ENCODE measurements around the gene PLGLB2. TPM values are rescaled to one million over a fixed set of nuclear protein-coding genes. Genes with fewer than 3 reads are reported as not detected.
"Not testable (repeated sequence)": the region's sequence is repeated elsewhere in the genome, so short reads cannot be mapped to it uniquely, and the experiment has no call there.

PLGLB2 gene
- total RNA-seq (1 to 10 TPM; 1.3 to 1.7 TPM), polyA plus RNA-seq (ENCODE audit: insufficient read depth, low read depth, low replicate concordance) (not detected)
- long read RNA-seq, donor 1 = 0 reads
- long read RNA-seq, donor 2 = 0 reads

GRCh38 chr2:87747791-87748190 lies at the start of gene PLGLB2:
TSS of gene PLGLB2 (plus strand) at chr2:87748087. CDS start at chr2:87748154, 67 bp downstream.
- H3K4me1 ChIP-seq; intact Hi-C loops (cut with DNase I; ENCODE audit: low total_unique reads); H3K27me3 ChIP-seq; H3K4me3 ChIP-seq; H3K9me3 ChIP-seq; DNase-seq; H3K27ac ChIP-seq; H3K36me3 ChIP-seq (ENCODE audit: low read depth, missing control alignments): not testable (repeated sequence)
- 86% methylated on average over 1 of the region's 3 CpGs; no CpG with 5 or more reads in 1 of the 2 donors for WGBS, 2 donors

GRCh38 chr2:87704572-87705323 lies 43.1 kb upstream of the PLGLB2 start:
- H3K36me3 ChIP-seq (ENCODE audit: low read depth, missing control alignments); H3K4me1 ChIP-seq; DNase-seq; H3K27ac ChIP-seq; H3K9me3 ChIP-seq; H3K4me3 ChIP-seq; intact Hi-C loops (cut with DNase I; ENCODE audit: low total_unique reads); H3K27me3 ChIP-seq: not testable (repeated sequence)
- 76 to 96% methylated on average over 2 of the region's 4 CpGs for WGBS, 2 donors

- DNase-seq; H3K36me3 ChIP-seq (ENCODE audit: low read depth, missing control alignments); H3K4me3 ChIP-seq; H3K9me3 ChIP-seq; H3K27ac ChIP-seq; intact Hi-C loops (cut with DNase I; ENCODE audit: low total_unique reads); H3K27me3 ChIP-seq; H3K4me1 ChIP-seq: not testable (repeated sequence)
- 75 to 90% methylated on average over 2 of the region's 2 CpGs for WGBS, 2 donors
These were observed 39.5 kb upstream of the PLGLB2 start for GRCh38 chr2:87708368-87708767.

DNA sequence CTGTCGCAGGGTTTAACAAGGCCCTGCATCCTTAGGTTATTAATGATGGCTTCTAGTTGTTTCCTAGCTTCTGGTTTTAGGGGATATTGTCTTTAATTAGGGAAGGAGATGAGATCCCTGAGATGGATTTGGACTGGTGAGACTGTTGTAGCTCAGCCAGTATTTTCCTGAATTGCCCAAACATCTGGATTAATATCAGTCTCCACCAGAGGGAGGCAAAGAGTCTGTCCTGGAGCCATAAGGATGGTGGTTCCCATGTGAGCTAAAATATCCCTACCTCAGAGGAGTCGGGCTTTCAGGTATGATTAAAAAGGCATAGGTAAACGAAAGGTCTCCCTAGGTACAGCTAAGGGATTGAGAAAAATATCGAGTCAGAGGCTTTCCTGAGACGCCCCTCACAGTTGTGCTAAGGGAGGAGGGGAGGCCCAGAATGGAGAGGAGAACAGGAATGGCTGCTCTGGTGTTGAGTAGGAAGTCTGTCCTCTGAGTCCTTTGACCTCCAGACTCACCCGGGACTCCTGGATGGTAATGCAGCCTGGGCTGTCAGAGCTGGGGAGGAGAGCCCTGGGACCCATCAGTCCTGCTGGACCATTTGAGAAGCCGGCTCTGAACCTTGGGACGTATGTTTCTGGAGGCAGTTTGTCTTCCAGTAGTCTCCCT lies 19.8 kb upstream of the PLGLB2 start:
- WGBS, 2 donors = no CpG with 5 or more reads among the region's 8 CpGs
- H3K4me3 ChIP-seq; H3K4me1 ChIP-seq; H3K27ac ChIP-seq; intact Hi-C loops (cut with DNase I; ENCODE audit: low total_unique reads); H3K27me3 ChIP-seq; H3K36me3 ChIP-seq (ENCODE audit: low read depth, missing control alignments); H3K9me3 ChIP-seq; DNase-seq: not testable (repeated sequence)

DNA sequence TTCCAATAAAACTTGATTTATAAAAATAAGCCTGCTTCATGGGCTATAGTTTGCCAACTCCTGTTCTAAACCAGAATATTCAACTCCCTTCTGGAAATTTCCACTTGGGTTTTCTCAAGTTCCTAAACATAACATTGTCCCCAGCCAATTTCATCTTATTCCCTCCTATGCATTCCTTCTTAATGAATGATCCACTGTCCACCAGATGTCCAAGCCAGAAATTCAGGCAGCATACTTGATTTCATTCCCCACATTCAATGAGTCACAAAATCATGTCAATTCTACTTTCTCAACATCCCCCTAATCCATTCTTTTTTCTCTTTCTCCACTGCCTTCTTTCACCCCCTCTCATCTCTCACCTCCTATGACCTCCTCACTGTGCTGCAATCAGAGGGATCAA lies 7.0 kb upstream of the PLGLB2 start:
- intact Hi-C loops (cut with DNase I; ENCODE audit: low total_unique reads); H3K4me1 ChIP-seq; DNase-seq; H3K4me3 ChIP-seq; H3K27me3 ChIP-seq; H3K9me3 ChIP-seq; H3K27ac ChIP-seq; H3K36me3 ChIP-seq (ENCODE audit: low read depth, missing control alignments): not testable (repeated sequence)

DNA sequence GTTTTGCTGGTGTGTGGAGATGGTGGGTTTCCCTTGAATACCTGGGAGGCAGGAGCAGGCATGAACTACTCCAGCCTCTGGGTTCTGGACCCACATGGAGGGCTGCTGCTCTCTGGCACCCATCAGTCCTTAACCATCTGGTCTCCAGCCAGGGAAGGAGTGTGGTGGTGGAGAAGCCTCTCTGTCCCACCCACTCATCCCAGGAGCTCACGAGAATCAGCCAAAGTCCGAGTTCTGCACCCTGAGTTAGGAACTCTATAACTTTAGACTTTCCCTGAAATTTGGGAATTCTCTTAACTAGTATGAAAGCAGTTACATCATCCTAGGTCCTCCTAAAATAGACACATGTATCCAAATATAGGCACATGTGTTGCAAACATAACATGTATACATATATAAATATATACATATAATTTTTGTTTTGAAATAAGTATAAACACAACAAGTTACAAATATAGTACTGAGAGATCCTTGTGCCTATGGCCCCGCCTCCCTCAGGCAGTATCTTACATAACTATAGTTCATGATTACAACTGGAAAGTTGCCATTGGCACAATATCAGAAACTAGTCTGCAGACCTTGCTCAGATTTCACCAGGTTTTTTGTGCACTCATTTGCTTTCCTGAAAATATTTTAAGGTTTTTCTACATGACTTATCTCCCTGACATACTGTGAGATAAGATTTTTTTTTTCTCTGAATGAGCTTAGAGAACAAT lies 5.3 kb upstream of the PLGLB2 start:
- no CpG with 5 or more reads among the region's 3 CpGs for WGBS, 2 donors
- H3K4me1 ChIP-seq; H3K9me3 ChIP-seq; H3K27me3 ChIP-seq; H3K4me3 ChIP-seq; DNase-seq; H3K36me3 ChIP-seq (ENCODE audit: low read depth, missing control alignments); intact Hi-C loops (cut with DNase I; ENCODE audit: low total_unique reads); H3K27ac ChIP-seq: not testable (repeated sequence)

DNA sequence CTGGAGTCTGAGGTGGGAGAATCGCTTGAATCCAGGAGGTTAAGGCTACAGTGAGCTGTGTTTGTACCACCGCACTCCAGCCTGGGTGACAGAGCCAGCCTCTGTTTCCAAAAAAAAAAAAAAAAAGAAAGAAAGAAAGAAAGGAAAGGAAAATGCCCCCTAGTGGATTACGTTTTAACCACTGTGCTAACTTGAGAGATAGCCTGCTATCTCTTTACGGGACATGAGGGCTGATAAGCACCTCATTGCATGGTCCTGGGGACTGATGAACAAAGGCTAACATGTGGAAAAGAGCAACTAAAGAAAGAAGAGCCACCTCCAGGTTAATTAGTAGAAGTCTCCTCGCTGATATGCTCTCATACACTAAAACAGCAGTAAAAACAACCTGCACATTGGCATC lies 4.2 kb upstream of the PLGLB2 start:
- DNase-seq = not testable (repeated sequence)

GRCh38 chr2:87745353-87745951 lies 2.4 kb upstream of the PLGLB2 start:
- H3K9me3 ChIP-seq; intact Hi-C loops (cut with DNase I; ENCODE audit: low total_unique reads); H3K4me3 ChIP-seq; H3K4me1 ChIP-seq; H3K27me3 ChIP-seq; H3K36me3 ChIP-seq (ENCODE audit: low read depth, missing control alignments); H3K27ac ChIP-seq; DNase-seq: not testable (repeated sequence)
- WGBS, 2 donors = 94 to 98% methylated on average over 4 of the region's 9 CpGs

More for the DNA sequence above, 4.2 kb upstream of the PLGLB2 start:
- H3K27ac ChIP-seq; H3K36me3 ChIP-seq (ENCODE audit: low read depth, missing control alignments); H3K27me3 ChIP-seq; H3K9me3 ChIP-seq; H3K4me1 ChIP-seq; H3K4me3 ChIP-seq; intact Hi-C loops (cut with DNase I; ENCODE audit: low total_unique reads): not testable (repeated sequence)
- WGBS, 2 donors = 79% methylated on average over 3 of the region's 5 CpGs; no CpG with 5 or more reads in 1 of the 2 donors

DNA sequence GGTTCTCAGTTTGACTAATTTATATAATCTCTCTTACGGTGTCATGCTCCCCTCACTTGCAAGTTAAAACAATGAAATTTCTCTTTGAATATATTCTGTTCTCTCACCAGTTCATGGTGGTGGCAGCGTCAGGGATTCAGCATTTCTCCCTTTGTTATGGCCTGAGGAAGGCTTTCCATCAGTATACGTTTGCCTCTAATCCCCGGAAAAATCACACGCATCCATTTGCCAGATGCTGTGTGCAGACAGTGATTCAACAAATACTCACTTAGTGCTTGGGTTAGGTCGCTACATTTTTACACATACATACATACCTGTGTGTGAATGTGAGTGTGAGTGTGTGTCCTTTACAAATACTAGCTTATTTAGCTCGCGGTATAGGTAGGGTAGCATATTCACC lies 637 bp downstream of the PLGLB2 start:
- H3K27me3 ChIP-seq; H3K4me3 ChIP-seq; H3K27ac ChIP-seq; H3K36me3 ChIP-seq (ENCODE audit: low read depth, missing control alignments); DNase-seq; H3K9me3 ChIP-seq; intact Hi-C loops (cut with DNase I; ENCODE audit: low total_unique reads); H3K4me1 ChIP-seq: not testable (repeated sequence)
- 84 to 92% methylated on average over 2 of the region's 8 CpGs for WGBS, 2 donors

- intact Hi-C loops (cut with DNase I; ENCODE audit: low total_unique reads); DNase-seq; H3K27me3 ChIP-seq; H3K4me3 ChIP-seq; H3K36me3 ChIP-seq (ENCODE audit: low read depth, missing control alignments); H3K4me1 ChIP-seq; H3K9me3 ChIP-seq; H3K27ac ChIP-seq: not testable (repeated sequence)
- 80 to 91% methylated on average over 2 to 10 of the region's 11 CpGs for WGBS, 2 donors
These were observed 2.7 kb downstream of the PLGLB2 start for GRCh38 chr2:87750560-87750959.

- 78% methylated on average over 4 of the region's 4 CpGs; no CpG with 5 or more reads in 1 of the 2 donors for WGBS, 2 donors
- H3K36me3 ChIP-seq (ENCODE audit: low read depth, missing control alignments); H3K27me3 ChIP-seq; H3K4me3 ChIP-seq; H3K9me3 ChIP-seq; DNase-seq; H3K4me1 ChIP-seq; H3K27ac ChIP-seq; intact Hi-C loops (cut with DNase I; ENCODE audit: low total_unique reads): not testable (repeated sequence)
These were observed 6.9 kb downstream of the PLGLB2 start for GRCh38 chr2:87754759-87755158.
